ENCODE data around the gene SH3RF3. TPM values are rescaled to one million over a fixed set of nuclear protein-coding genes. Genes with fewer than 3 reads are reported as not detected.
A peak's percentile ranks its signal among the peaks of the same experiment; 100 is the strongest.

SH3RF3 gene
- polyA plus RNA-seq, 4 donors = 4.5 to 6.4 (median 5.7) TPM

GRCh38 chr2:109500910-109501309 lies 371.9 kb downstream of the SH3RF3 start:
- DNase-seq (ENCODE audit: low read depth in 4 of 4, low spot score in 2 of 4) = no peak

- DNase-seq (ENCODE audit: low read depth in 4 of 4, low spot score in 2 of 4) = no peak
These were observed 372.5 kb downstream of the SH3RF3 start for GRCh38 chr2:109501461-109501860.

- no peak for DNase-seq (ENCODE audit: low read depth in 4 of 4, low spot score in 2 of 4)
These were observed 374.2 kb downstream of the SH3RF3 start for GRCh38 chr2:109503191-109503590.

GRCh38 chr2:109507217-109507616 lies 378.2 kb downstream of the SH3RF3 start:
- DNase-seq (ENCODE audit: low read depth in 4 of 4, low spot score in 2 of 4) = no peak

- DNase-seq (ENCODE audit: low read depth in 4 of 4, low spot score in 2 of 4) = no peak
These were observed 378.8 kb downstream of the SH3RF3 start for GRCh38 chr2:109507828-109508227.

- no peak for DNase-seq (ENCODE audit: low read depth in 4 of 4, low spot score in 2 of 4)
These were observed 379.6 kb downstream of the SH3RF3 start for GRCh38 chr2:109508556-109508955.

- peak in 2 of 4 donors; percentile 52 to 68 for DNase-seq (ENCODE audit: low read depth in 4 of 4, low spot score in 2 of 4)
These were observed 381.4 kb downstream of the SH3RF3 start for GRCh38 chr2:109510136-109511028.

GRCh38 chr2:109511168-109511567 lies 382.2 kb downstream of the SH3RF3 start:
- no peak for DNase-seq (ENCODE audit: low read depth in 4 of 4, low spot score in 2 of 4)

- DNase-seq (ENCODE audit: low read depth in 4 of 4, low spot score in 2 of 4) = no peak
These were observed 383.1 kb downstream of the SH3RF3 start for GRCh38 chr2:109512076-109512475.

- no peak for DNase-seq (ENCODE audit: low read depth in 4 of 4, low spot score in 2 of 4)
These were observed 384.2 kb downstream of the SH3RF3 start for GRCh38 chr2:109513230-109513629.

GRCh38 chr2:109513749-109514588 lies 385.0 kb downstream of the SH3RF3 start:
- no peak for DNase-seq (ENCODE audit: low read depth in 4 of 4, low spot score in 2 of 4)

GRCh38 chr2:109514857-109515256 lies 385.9 kb downstream of the SH3RF3 start:
- no peak for DNase-seq (ENCODE audit: low read depth in 4 of 4, low spot score in 2 of 4)

GRCh38 chr2:109516445-109517117 lies 387.6 kb downstream of the SH3RF3 start:
- no peak for DNase-seq (ENCODE audit: low read depth in 4 of 4, low spot score in 2 of 4)

GRCh38 chr2:109517118-109517889 lies 388.3 kb downstream of the SH3RF3 start:
- DNase-seq (ENCODE audit: low read depth in 4 of 4, low spot score in 2 of 4) = no peak

- no peak for DNase-seq (ENCODE audit: low read depth in 4 of 4, low spot score in 2 of 4)
These were observed 390.5 kb downstream of the SH3RF3 start for GRCh38 chr2:109519513-109519912.

GRCh38 chr2:109521233-109522062 lies 392.4 kb downstream of the SH3RF3 start:
- no peak for DNase-seq (ENCODE audit: low read depth in 4 of 4, low spot score in 2 of 4)

GRCh38 chr2:109522063-109522374 lies 393.0 kb downstream of the SH3RF3 start:
- no peak for DNase-seq (ENCODE audit: low read depth in 4 of 4, low spot score in 2 of 4)

GRCh38 chr2:109523121-109523520 lies 394.1 kb downstream of the SH3RF3 start:
- no peak for DNase-seq (ENCODE audit: low read depth in 4 of 4, low spot score in 2 of 4)

- no peak for DNase-seq (ENCODE audit: low read depth in 4 of 4, low spot score in 2 of 4)
These were observed 394.7 kb downstream of the SH3RF3 start for GRCh38 chr2:109523536-109524361.
